Endothelial cell of umbilical vein (primary cell): Measurements from ENCODE around the gene ZNF581.

Source experiments
- EZH2 ChIP-seq: IDR thresholded peaks from 2 replicates; pipeline ENCODE4 v1.6.1; 2012; ENCODE audit warnings: borderline replicate concordance, low read depth, mild to moderate bottlenecking, moderate library complexity, low read length, inconsistent platforms; ENCODE audit not compliant: severe bottlenecking
- GATA2 ChIP-seq: IDR thresholded peaks from 2 replicates; pipeline ENCODE4 v1.7.0; 2011; ENCODE audit warnings: low read depth, mild to moderate bottlenecking, moderate library complexity, mixed read lengths, low read length; ENCODE audit not compliant: insufficient read length, insufficient read depth
- JUN ChIP-seq: IDR thresholded peaks from 2 replicates; pipeline ENCODE4 v1.6.1; 2011; ENCODE audit warnings: borderline replicate concordance, low read depth; ENCODE audit not compliant: insufficient read length, insufficient read depth
- MYC ChIP-seq: IDR thresholded peaks from one replicate; pipeline ENCODE4 v1.6.1; 2011; ENCODE audit warnings: mild to moderate bottlenecking, low read depth, low read length
- POLR2A ChIP-seq: IDR thresholded peaks from 2 replicates; pipeline ENCODE4 v1.6.1; 2012; ENCODE audit warnings: low read depth, mild to moderate bottlenecking, control low read depth, low read length
- POLR2AphosphoS5 ChIP-seq: IDR thresholded peaks from 2 replicates; pipeline ENCODE4 v1.6.1; 2012; ENCODE audit warnings: low read depth, mild to moderate bottlenecking, control low read depth, low read length, moderate library complexity; ENCODE audit not compliant: insufficient read depth
- TF ChIP-seq, protein P1 (sequence below), 2 donors: IDR thresholded peaks; 1 replicate in 1 of 2; 2 replicates in 1 of 2; pipeline ENCODE4 v1.5.1; 2011; ENCODE audit warnings: low read length in 2 of 2, mild to moderate bottlenecking in 2 of 2, moderate library complexity in 2 of 2, control low read depth in 1 of 2, inconsistent platforms in 1 of 2, low read depth in 1 of 2; ENCODE audit not compliant: insufficient read depth in 1 of 2; ENCODE audit errors: extremely low read depth in 1 of 2
- TF ChIP-seq, protein P2 (sequence below): IDR thresholded peaks from 2 replicates; pipeline ENCODE4 v1.6.1; 2011; ENCODE audit not compliant: insufficient read depth, insufficient read length

DNA sequence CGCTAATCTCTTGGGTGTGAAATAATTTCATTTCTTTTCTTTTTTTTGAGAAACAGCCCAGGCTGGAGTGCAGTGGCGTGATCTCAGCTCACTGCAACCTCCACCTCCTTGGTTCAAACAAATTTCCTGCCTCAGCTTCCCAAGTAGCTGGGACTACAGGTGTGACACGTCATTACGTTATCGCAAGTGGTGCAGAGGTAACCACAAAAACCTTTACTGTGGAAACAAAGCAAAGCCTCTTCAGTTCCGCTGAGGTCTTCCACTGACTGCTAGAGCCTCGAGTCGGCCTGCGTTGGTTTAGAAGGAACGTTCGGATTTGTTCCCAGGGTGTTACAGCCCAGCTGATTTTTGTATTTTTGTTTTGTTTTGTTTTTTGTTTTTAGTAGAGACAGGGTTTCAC lies 17.1 kb upstream of the ZNF581 start:
- no peak for TF ChIP-seq POLR2AphosphoS5
- TF ChIP-seq, protein P1, sequence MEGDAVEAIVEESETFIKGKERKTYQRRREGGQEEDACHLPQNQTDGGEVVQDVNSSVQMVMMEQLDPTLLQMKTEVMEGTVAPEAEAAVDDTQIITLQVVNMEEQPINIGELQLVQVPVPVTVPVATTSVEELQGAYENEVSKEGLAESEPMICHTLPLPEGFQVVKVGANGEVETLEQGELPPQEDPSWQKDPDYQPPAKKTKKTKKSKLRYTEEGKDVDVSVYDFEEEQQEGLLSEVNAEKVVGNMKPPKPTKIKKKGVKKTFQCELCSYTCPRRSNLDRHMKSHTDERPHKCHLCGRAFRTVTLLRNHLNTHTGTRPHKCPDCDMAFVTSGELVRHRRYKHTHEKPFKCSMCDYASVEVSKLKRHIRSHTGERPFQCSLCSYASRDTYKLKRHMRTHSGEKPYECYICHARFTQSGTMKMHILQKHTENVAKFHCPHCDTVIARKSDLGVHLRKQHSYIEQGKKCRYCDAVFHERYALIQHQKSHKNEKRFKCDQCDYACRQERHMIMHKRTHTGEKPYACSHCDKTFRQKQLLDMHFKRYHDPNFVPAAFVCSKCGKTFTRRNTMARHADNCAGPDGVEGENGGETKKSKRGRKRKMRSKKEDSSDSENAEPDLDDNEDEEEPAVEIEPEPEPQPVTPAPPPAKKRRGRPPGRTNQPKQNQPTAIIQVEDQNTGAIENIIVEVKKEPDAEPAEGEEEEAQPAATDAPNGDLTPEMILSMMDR (IDR thresholded peaks at IDR 0.05; ENCODE audit: extremely low read depth in 1 of 2, insufficient read depth in 1 of 2, low read depth in 1 of 2, low read length in 2 of 2): no peak
- no peak for TF ChIP-seq JUN
- TF ChIP-seq EZH2: no peak
- TF ChIP-seq POLR2A: no peak
- no peak for TF ChIP-seq MYC
- no peak for TF ChIP-seq GATA2
- TF ChIP-seq, protein P2, sequence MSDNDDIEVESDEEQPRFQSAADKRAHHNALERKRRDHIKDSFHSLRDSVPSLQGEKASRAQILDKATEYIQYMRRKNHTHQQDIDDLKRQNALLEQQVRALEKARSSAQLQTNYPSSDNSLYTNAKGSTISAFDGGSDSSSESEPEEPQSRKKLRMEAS: no peak
